HG02981 (cell line): ENCODE results near the gene ADARB2.

Source experiments
- ATAC-seq: cut with Tn5 transposase; IDR thresholded peaks from one replicate; pipeline ENCODE4 v1.9.1; 2021; ENCODE audit warnings: mild to moderate bottlenecking, moderate library complexity; ENCODE audit not compliant: unreplicated experiment

The ADARB2 gene

GRCh38 chr10:1378473-1378872 is 358.9 kb downstream of the ADARB2 start:
- ATAC-seq = no peak

GRCh38 chr10:1377740-1378397 is 359.5 kb downstream of the ADARB2 start:
- ATAC-seq = no peak

DNA sequence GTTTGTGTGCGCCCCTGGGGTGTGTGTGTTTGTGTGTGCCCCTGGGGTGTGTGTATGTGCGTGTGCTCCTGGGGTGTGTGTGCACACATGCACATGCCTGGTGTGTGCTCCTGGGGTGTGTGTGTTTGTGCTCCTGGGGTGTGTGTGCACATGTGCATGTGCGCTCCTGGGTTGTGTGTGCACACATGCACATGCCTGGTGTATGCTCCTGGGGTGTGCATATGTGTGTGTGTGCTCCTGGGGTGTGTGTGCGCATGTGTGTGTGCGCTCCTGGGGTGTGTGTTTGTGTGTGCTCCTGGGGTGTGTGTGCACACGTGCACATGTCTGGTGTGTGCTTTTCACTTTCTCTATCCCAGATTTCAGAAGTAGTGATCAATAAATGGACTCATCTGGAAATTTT is 360.1 kb downstream of the ADARB2 start:
- ATAC-seq = no peak

- no peak for ATAC-seq
Measured at GRCh38 chr10:1376384-1376945, 360.9 kb downstream of the ADARB2 start.

DNA sequence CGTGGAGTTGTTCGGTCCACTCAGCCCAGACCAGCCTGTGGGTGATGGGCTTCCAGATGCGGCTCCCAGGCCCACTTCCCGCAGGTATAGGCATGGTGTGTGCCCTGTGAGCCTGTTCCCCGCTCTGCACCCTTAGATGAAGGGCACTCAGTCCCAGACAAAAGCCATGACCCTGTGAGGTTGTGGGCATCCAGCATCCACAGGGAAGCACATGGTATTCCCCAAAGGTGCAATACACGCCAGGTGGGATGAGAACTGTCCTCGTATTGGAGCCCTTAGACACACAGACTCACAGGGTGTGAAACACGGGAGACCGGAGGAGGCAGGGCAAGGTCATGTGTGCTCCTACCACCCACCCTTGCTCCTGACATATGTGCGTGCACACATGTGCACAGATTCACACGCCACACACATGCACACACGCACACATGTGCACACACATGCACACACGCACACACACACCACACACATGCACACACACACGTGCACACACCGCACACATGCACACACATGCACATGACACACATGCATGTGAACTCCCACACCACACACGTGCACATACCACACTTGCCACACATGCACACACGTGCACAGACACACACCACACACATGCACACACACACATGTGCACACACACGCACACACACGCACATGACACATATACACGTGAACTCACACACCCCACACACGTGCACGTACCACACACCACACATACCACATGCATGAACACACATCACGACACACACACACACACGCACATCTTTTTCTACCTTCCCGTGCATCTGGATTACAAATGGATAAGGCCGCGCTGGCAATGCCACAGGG is 361.8 kb downstream of the ADARB2 start:
- ATAC-seq = no peak

DNA sequence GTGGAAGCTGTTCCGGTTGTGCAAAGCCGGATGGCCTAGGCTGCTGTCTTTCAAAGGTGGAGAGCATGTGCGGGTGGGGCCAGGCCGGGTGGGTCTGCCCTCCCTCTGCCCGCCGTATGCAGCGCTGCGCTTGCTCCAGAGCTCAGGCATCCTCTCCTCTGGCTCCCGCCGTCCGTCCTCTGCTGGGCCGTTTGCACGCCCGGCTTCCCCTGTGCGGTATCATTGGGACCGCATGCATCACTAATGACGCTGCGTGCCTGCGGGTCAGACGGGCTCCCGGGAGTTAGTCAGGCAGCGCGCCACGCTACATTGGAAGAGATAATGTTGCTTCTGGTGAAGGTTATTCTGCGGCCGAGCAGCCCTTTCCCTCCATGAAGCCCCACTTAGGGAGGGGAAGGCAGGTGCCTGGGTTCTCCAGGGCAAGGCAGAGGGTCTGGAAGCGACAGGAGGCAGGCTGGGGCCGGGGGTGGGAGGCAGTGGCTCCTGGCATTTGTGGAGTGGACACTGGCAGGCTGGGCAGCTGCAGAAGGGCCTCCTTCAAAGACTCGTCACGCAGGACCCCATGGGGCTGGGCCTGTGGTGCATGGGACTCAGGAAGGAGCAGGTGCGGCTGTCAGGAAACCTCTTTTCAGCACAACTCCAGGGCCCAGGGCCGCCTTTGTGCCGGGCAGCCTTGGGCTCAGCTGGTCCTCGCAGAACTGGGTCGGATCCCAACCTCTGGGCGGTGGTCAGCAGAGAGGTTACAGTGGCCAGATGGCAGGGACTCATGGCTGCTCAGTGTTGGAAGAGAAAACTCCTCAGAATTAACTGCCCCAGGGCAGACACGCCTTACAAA is 362.6 kb downstream of the ADARB2 start:
- ATAC-seq = no peak

- no peak for ATAC-seq
Measured at GRCh38 chr10:1373287-1373686, 364.0 kb downstream of the ADARB2 start.

DNA sequence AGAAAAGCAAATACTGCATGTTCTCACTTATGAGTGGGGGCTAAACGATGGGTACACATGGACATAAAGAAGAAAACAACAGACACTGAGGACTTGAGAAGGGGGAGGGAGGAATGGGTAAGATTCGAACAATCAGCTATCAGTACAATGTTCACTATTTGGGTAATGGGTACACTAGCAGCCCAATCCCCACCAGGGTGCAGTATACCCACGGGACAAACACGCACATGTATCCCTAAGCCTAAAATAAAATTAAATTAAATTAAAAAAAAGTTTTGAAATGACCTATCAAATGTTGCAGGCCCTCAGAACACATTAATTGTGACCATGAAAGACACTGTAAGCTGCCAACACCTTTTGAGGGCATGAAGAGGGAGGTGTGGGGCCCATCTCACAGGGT is 365.1 kb downstream of the ADARB2 start:
- no peak for ATAC-seq

DNA sequence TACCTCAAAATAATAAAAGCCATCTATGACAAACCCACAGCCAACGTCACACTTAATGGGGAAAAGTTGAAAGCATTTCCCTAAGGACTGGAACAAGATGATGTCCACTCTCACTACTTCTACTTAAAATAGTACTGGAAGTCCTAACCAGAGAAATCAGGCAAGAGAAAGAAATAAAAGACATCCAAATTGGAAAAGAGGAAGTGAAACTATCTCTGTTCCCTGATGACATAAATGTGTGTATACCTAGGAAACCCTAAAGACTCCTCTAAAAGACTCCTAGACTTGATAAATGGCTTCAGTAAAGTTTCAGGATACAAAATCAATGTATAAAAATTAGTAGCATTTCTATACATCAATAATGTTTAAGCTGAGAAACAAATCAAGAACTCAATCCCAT is 367.0 kb downstream of the ADARB2 start:
- ATAC-seq = no peak

DNA sequence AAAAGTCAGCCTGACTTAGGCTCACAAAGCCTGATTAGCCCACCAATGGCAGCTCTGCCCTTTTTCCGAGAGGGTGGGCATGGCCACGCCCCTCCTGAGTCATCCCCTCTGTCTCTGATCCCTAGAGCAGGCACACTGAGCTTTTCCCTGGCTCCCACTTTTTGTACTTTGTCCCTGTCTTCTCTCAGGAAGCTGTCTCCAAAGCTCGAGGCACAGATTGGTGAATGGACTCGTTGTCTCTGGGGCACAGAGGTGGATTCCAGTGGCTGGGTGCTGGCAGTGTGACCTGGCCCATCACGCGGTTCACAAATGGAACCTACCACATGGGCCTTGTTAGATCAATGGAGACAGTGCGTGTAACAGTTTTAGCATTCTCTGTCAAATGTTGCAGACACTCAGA is 367.7 kb downstream of the ADARB2 start:
- no peak for ATAC-seq

DNA sequence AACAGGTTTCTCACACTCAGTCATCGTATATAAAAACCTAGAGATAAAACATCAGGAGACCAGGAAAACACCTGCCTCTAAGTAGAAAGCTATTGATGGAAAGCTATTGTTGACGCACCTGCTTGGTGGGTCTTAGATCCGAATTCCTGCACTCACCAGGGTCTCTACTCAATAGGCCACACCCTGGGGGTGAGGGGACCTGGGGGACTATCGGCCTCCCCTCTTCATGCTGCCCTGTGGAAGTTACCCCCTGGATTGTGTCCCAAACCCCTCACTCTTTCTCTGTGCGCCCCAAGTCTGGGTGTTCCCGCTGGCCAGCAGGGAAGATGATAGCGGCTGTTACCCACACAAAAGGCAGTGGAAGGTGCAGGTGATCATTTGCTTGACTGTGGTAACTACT is 368.1 kb downstream of the ADARB2 start:
- no peak for ATAC-seq

GRCh38 chr10:1368842-1369171 is 368.5 kb downstream of the ADARB2 start:
- ATAC-seq = no peak

GRCh38 chr10:1367938-1368841 is 369.1 kb downstream of the ADARB2 start:
- ATAC-seq = no peak

DNA sequence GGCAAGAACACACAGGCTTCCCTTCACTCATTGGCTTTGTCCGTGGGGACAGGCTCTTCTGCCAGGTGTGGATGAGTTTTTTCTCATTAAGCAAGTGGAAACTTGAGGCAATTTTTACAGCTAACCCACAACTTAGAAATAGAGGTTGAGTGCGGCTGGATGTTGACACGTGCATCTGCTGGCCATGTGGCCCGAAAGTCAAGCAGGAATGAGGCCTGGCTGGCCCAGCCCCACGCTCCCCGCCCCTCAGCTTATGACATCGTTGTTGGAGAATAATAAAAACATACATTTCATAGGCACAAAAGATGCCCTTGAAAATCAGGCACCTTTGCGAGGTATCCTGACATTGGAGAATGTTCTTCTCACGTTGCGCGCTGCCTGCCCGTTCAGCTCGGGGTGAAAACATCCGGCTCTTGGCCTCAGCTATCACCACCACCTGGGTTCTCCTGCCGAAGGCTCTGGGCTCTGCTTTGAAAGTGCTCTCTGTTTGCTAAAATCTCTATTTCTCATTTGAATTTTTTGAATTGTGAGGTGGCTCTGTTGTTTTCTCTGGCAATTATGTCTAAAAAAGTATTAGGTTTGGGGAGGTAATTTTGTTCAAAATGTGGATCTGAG is 370.4 kb downstream of the ADARB2 start:
- no peak for ATAC-seq

- no peak for ATAC-seq
Measured at GRCh38 chr10:1366322-1366691, 371.0 kb downstream of the ADARB2 start.

DNA sequence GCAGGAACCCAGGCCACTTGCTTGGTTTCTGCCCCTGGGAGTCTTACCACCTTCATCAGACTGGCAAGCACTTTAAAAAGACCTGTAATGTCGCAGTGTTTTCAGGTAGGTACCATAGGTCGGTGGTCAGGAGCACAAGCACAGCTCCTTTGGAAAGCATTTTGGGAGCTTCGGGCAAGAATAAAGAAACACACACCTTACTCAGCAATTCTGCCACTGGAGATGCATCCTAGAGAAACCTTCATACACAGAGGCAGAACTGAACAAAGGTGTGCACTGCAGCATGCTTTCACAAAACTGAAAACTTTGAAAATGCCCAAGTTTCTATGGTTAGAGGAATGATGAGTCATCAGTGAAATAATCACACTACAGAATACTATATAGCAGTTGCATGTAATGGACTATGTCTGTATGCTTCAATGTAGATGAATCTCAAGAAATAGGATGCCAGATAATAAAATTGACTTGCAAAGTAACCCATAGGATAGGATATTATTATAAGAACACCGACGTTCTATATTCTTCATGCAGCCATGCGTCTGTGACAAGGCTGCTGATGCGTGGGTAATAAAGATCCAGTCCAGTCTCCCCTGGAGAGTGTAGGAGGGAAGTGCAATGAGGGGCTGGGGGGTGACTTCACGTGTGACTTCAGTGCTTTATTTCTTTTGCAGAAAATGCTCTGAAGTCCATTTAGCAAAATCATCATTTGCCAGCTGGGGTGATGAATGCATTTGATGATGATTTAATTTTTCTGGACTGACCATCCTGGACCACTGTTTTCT is 371.6 kb downstream of the ADARB2 start:
- no peak for ATAC-seq

DNA sequence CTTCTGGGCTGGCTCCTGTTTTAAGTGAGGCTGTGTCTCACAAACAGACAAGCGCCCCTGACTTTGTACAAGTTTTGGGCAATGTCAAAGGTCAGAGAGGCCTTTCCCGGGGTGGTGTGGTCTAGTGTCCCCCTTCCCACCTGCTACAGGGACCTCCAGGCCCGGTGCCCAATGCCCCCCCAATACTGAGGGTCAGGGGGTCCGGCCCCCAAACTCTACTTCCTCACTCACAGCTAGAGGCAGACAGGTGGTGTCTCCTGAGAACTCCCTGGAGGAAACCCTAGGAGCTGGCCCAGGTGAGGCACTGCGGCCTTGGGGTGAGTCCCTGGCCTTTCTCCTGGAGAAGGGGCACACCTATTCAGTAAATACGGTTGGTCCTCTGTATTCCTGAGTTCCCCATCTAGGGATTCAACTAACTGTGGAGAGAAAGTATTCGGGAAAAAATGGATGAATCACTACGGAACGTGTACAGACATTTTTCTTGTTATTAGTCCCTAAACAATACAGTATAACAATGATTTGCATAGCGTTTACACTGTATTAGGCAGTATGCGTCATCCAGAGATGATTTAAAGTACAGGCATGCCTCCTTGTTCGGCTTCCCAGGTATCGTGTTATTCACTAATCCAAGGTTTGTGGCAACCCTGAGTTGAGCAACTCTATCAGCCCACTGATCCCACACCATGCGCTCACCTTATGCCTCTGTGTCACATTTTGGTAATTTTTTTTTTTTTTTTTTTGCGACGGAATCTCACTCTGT is 373.0 kb downstream of the ADARB2 start:
- no peak for ATAC-seq

DNA sequence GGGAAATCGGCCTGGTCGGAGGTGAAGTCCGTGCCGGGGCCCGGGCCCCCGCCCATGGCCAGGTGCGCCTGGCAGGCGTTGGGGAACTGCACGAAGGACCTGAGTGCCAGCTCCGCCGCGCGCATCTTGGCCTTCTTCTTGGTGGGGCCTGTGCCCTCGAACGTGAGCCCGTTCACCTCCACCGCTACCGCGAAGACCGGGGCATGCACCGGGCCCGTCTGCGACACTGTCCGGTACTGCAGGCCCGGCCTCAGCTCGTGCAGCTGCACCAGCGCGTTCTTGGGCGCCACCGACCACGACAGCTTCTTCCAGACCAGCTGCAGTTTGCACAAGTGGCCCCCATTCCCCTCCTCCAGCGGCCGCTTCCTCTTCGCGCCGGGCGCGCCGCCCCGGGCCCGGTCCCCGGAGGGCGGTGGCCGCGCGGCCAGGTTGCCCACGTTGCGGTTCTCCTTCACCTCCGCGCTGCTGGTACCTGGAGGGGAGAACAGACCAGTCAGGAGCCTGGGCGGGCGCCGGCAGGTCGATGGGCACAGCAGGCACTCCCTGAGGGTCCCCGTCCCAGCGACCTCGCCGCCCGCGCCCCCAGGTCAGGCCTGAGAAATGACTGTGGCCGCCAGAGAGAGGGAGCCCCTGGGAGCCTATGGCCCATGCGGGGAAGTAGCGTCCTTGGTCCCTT is 373.7 kb downstream of the ADARB2 start:
- ATAC-seq = no peak
